ENCODE data around the gene YWHAH.

Gene YWHAH

DNA sequence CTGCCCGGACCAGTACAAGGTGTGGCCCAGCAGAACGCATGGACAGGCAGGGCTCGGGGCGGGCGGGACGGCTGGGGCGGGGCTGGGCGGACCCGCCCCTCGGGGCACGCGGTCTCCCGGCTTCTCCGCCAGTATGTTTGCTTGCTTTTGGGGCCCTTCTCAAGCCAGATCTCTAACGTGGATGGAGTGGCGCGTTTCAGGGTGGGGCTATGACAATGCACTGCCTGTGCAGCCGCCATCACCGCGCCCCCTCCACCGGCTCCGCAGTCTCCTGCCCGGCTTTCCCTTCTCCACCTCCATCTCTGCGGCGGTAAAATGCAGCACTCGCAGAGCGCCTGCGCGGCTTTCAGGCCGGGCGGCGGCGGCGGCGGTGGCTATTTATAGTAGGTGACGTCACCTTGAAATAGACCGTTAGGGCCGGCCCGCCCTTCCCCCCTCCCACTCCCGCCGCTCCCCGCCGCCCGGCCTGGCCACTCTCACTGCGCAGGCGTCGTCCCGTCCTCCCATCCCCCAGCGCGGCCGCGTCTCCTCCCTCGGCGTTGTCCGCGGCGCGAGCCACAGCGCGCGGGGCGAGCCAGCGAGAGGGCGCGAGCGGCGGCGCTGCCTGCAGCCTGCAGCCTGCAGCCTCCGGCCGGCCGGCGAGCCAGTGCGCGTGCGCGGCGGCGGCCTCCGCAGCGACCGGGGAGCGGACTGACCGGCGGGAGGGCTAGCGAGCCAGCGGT, at the start of gene YWHAH:
Gene YWHAH, plus strand, starts transcription at position 558 of the 722 bp plus-strand sequence. CDS start 199 bp downstream, outside the sequence.
- TF ChIP-seq, protein P1, sequence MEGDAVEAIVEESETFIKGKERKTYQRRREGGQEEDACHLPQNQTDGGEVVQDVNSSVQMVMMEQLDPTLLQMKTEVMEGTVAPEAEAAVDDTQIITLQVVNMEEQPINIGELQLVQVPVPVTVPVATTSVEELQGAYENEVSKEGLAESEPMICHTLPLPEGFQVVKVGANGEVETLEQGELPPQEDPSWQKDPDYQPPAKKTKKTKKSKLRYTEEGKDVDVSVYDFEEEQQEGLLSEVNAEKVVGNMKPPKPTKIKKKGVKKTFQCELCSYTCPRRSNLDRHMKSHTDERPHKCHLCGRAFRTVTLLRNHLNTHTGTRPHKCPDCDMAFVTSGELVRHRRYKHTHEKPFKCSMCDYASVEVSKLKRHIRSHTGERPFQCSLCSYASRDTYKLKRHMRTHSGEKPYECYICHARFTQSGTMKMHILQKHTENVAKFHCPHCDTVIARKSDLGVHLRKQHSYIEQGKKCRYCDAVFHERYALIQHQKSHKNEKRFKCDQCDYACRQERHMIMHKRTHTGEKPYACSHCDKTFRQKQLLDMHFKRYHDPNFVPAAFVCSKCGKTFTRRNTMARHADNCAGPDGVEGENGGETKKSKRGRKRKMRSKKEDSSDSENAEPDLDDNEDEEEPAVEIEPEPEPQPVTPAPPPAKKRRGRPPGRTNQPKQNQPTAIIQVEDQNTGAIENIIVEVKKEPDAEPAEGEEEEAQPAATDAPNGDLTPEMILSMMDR (IDR thresholded peaks at IDR 0.05; ENCODE audit: low read depth, low read length), result no peak
- TF ChIP-seq EZH2phosphoT487 (IDR thresholded peaks at IDR 0.05; ENCODE audit: low read depth), result no peak
- H2AFZ ChIP-seq (ENCODE audit: low read depth, low read length), result peak within 1 kb of the TSS; percentile 79

DNA sequence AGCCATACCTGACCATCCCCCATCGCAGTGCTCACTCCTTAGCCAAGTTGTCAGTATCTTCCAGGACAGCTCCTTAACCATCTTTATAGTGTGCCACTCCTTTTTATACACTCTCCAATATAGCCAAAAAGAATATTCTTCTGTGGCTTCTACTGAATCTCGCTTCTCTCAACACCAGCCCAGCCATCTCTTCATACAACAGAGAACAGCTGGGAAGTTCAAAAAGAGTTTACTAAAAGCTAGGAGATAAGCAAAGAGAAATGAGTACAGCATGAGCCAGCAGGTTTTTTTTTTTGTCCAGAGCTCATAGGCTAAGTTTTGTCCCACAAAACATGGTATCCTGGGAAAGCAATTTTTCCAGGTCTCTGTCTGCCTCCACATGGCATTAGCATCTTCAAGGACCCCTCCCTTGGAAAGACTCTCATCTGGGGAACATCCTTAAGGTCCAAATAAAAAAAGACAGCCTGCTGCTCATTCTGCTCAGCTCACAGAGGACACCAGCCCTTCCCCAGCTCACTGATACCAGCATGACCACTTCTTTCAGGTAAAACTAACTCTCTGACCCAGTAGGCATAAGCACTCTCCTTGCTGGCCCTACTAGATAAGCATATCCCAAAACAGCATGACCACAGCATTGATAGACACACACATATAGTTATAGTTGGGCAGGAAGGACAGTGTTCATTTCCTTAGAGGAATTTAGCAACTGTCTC, 48.8 kb upstream of the YWHAH start:
- no peak overlapping the region for H2AFZ ChIP-seq (ENCODE audit: low read depth, low read length)
- no peak overlapping the region for H3K4me3 ChIP-seq (ENCODE audit: low read length)
- peaks cover 10% of the 10 kb centered on the region for H3K36me3 ChIP-seq (replicated peaks; ENCODE audit: low read depth, low read length)
- H3K4me2 ChIP-seq (ENCODE audit: low read length), result no peak overlapping the region
- no peaks in the 10 kb centered on the region for H3K9me3 ChIP-seq (ENCODE audit: insufficient read depth, low read length)
- H3K9ac ChIP-seq (ENCODE audit: low read length), result no peak overlapping the region
- H3K79me2 ChIP-seq (ENCODE audit: low read length), result no peaks in the 10 kb centered on the region
- TF ChIP-seq, protein P1 (IDR thresholded peaks at IDR 0.05; ENCODE audit: low read depth, low read length), result no peak
- TF ChIP-seq EZH2phosphoT487 (IDR thresholded peaks at IDR 0.05; ENCODE audit: low read depth), result no peak
- H3K4me1 ChIP-seq (ENCODE audit: low read length), result no peaks in the 10 kb centered on the region
- no peaks in the 10 kb centered on the region for H3K27me3 ChIP-seq (ENCODE audit: low read depth, low read length)
- no peaks in the 10 kb centered on the region for H4K20me1 ChIP-seq (ENCODE audit: insufficient read depth, low read length)
- no peak overlapping the region for H3K27ac ChIP-seq (ENCODE audit: low read length)

More for the DNA sequence above, at the start of gene YWHAH:
- Histone ChIP-seq H3K36me3 (replicated peaks; ENCODE audit: low read depth, low read length) (peaks cover 23% of the 10 kb centered on the region), H3K9me3 (ENCODE audit: insufficient read depth, low read length) (no peaks in the 10 kb centered on the region), H3K9ac (ENCODE audit: low read length) (peak within 1 kb of the TSS; percentile 98), H3K27me3 (ENCODE audit: low read depth, low read length) (no peaks in the 10 kb centered on the region), H3K4me1 (ENCODE audit: low read length) (peaks cover 26% of the 10 kb centered on the region), H3K27ac (ENCODE audit: low read length) (peak within 1 kb of the TSS; percentile 77), H4K20me1 (ENCODE audit: insufficient read depth, low read length) (peaks cover 31% of the 10 kb centered on the region), H3K4me3 (ENCODE audit: low read length) (peak within 1 kb of the TSS; percentile 94), H3K4me2 (ENCODE audit: low read length) (peak within 1 kb of the TSS; percentile 86), H3K79me2 (ENCODE audit: low read length) (peaks cover 47% of the 10 kb centered on the region)

DNA sequence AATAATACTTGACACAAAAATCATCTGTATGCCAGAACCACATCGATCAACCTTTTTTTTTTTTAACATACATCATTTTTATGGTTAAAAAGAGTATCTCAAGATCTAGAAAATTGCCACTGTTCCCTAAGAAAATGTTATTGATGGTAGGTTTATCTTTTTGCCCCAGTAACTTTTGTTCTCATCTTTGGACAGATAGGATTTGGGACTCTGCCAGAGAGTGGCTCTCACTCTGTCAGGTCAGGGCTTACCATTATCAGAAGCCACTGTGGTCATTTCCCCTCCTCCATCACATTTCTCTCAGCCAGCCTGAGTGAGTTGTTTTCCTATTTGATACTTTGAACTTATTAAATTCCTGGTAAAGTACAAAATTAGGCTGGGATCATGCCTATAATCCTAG, 47.9 kb upstream of the YWHAH start:
- Histone ChIP-seq H3K79me2 (ENCODE audit: low read length) (no peaks in the 10 kb centered on the region), H3K36me3 (replicated peaks; ENCODE audit: low read depth, low read length) (peaks cover 10% of the 10 kb centered on the region), H3K4me2 (ENCODE audit: low read length) (no peak overlapping the region), H2AFZ (ENCODE audit: low read depth, low read length) (no peak overlapping the region), H3K9me3 (ENCODE audit: insufficient read depth, low read length) (no peaks in the 10 kb centered on the region), H3K4me1 (ENCODE audit: low read length) (no peaks in the 10 kb centered on the region), H3K27ac (ENCODE audit: low read length) (no peak overlapping the region), H3K4me3 (ENCODE audit: low read length) (no peak overlapping the region), H3K9ac (ENCODE audit: low read length) (no peak overlapping the region), H3K27me3 (ENCODE audit: low read depth, low read length) (no peaks in the 10 kb centered on the region), H4K20me1 (ENCODE audit: insufficient read depth, low read length) (no peaks in the 10 kb centered on the region)
- no peak for TF ChIP-seq EZH2phosphoT487 (IDR thresholded peaks at IDR 0.05; ENCODE audit: low read depth)
- TF ChIP-seq, protein P1 (IDR thresholded peaks at IDR 0.05; ENCODE audit: low read depth, low read length), result no peak
